ENCODE measurements around the gene OSGEP. TPM values are rescaled to one million over a fixed set of nuclear protein-coding genes. Genes with fewer than 3 reads are reported as not detected.

OSGEP gene
- total and polyA plus RNA-seq, 2 experiments from 2014 or later = 29.0 to 59.5 TPM

DNA sequence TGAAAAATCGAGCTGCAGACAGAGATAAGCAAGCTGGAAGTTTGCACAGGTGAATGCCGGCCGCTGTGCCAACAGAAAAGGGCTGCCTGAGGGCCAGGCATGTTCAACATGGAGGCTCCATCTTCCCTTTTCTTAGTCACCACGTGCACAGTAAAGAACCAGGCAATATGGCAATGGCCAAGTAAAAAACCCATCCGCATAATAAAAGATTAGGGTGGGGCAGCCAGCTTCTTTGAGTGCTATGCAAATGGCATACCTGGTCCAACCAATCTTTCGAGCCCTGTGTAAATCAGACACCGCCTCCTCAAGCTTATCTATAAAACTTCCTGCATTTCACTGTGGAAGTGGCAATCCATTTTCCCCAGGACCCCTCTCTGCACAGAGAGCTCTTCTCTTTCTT is 31.3 kb upstream of the OSGEP start:
- Mint-ChIP-seq H3K4me1 (peaks cover 52% of the 10 kb centered on the region), H3K36me3 (ENCODE audit: low read depth) (no peaks in the 10 kb centered on the region), H3K27me3 (ENCODE audit: insufficient read depth, low read depth, poor library complexity) (peaks cover 2% of the 10 kb centered on the region), H3K9me3 (no peaks in the 10 kb centered on the region), H3K27ac (0 out of 2 replicates have a peak overlapping the region, but pooled peaks have one; percentile 26), H3K4me3 (no peak overlapping the region)
- TF ChIP-seq JUNB (IDR thresholded peaks at IDR 0.05; ENCODE audit: unreplicated experiment) (no peak), EZH2phosphoT487 (IDR thresholded peaks at IDR 0.05; ENCODE audit: unreplicated experiment) (no peak), EZH2 (IDR thresholded peaks at IDR 0.05; ENCODE audit: low read depth, unreplicated experiment) (no peak), ZNF331 (CRISPR knock-in tag; IDR thresholded peaks at IDR 0.05; ENCODE audit: low read depth) (no peak)
- TF ChIP-seq, protein P1, sequence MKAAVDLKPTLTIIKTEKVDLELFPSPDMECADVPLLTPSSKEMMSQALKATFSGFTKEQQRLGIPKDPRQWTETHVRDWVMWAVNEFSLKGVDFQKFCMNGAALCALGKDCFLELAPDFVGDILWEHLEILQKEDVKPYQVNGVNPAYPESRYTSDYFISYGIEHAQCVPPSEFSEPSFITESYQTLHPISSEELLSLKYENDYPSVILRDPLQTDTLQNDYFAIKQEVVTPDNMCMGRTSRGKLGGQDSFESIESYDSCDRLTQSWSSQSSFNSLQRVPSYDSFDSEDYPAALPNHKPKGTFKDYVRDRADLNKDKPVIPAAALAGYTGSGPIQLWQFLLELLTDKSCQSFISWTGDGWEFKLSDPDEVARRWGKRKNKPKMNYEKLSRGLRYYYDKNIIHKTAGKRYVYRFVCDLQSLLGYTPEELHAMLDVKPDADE (IDR thresholded peaks at IDR 0.05) = no peak
- Histone ChIP-seq H3K79me2 (replicated peaks; ENCODE audit: insufficient read depth) (no peaks in the 10 kb centered on the region), H3K27me3 (ENCODE audit: insufficient read depth) (no peaks in the 10 kb centered on the region), H3K27ac (ENCODE audit: low read depth) (no peak overlapping the region; the same call in 1 of the 2 replicates), H3K4me1 (ENCODE audit: insufficient read depth) (peaks cover 41% of the 10 kb centered on the region), H3K4me3 (no peak overlapping the region), H3K9me2 (ENCODE audit: insufficient read depth) (0 out of 2 replicates have a peak, but pooled peaks cover 7% of the 10 kb centered on the region), H3K36me3 (ENCODE audit: insufficient read depth) (0 out of 2 replicates have a peak, but pooled peaks cover 2% of the 10 kb centered on the region), H3F3A (replicated peaks; ENCODE audit: low read depth) (peaks cover 6% of the 10 kb centered on the region; the same call in 1 of the 2 replicates), H3K4me2 (no peak overlapping the region; the same call in 1 of the 2 replicates), H4K20me1 (replicated peaks; ENCODE audit: insufficient read depth) (no peaks in the 10 kb centered on the region), H2AFZ (peak overlapping the region; percentile 39; the same call in 1 of the 2 replicates)
- DNase-seq (ENCODE audit: low spot score) = peak; percentile 62
- peak; percentile 48 for ATAC-seq

DNA sequence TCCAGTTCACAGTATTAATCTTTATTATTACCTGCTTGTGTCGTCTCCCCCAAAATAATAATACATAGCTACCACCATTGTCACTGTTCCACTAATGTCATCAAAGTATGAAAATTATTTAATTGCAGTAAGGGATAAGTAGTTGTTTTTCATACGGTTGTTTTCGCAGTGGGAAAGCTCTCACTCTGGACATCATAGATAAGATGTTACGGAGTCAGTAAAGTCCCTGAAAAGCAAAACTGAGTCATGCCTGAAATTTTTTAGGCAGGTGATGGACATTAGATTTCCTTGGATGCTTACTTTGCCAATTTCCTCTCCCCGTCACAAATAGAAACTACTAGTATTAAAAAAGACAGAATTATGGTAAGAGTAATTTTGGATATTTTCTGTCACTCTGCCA is 27.8 kb upstream of the OSGEP start:
- no peak overlapping the region for H3K27ac Mint-ChIP-seq
- H3K4me1 Mint-ChIP-seq = peaks cover 26% of the 10 kb centered on the region
- peaks cover 10% of the 10 kb centered on the region for H3K36me3 Mint-ChIP-seq (ENCODE audit: low read depth)
- H3K27me3 Mint-ChIP-seq (ENCODE audit: insufficient read depth, low read depth, poor library complexity) = peaks cover 2% of the 10 kb centered on the region
- Histone ChIP-seq H4K20me1 (replicated peaks; ENCODE audit: insufficient read depth) (no peaks in the 10 kb centered on the region), H2AFZ (0 out of 2 replicates have a peak overlapping the region, but pooled peaks have one; percentile 18), H3K4me1 (ENCODE audit: insufficient read depth) (peaks cover 17% of the 10 kb centered on the region), H3K36me3 (ENCODE audit: insufficient read depth) (peaks cover 5% of the 10 kb centered on the region), H3K9me2 (ENCODE audit: insufficient read depth) (0 out of 2 replicates have a peak, but pooled peaks cover 7% of the 10 kb centered on the region), H3K79me2 (replicated peaks; ENCODE audit: insufficient read depth) (no peaks in the 10 kb centered on the region), H3K27ac (ENCODE audit: low read depth) (no peak overlapping the region), H3K4me2 (no peak overlapping the region), H3F3A (replicated peaks; ENCODE audit: low read depth) (peaks cover 6% of the 10 kb centered on the region; the same call in 1 of the 2 replicates), H3K27me3 (ENCODE audit: insufficient read depth) (no peaks in the 10 kb centered on the region), H3K4me3 (no peak overlapping the region)
- TF ChIP-seq EZH2phosphoT487 (IDR thresholded peaks at IDR 0.05; ENCODE audit: unreplicated experiment) (no peak), JUNB (IDR thresholded peaks at IDR 0.05; ENCODE audit: unreplicated experiment) (no peak), ZNF114 (CRISPR knock-in tag; IDR thresholded peaks at IDR 0.05) (no peak), POLR2AphosphoS5 (IDR thresholded peaks at IDR 0.05; ENCODE audit: low read depth) (no peak), ZNF331 (CRISPR knock-in tag; IDR thresholded peaks at IDR 0.05; ENCODE audit: low read depth) (no peak), CREB1 (CRISPR knock-in tag; IDR thresholded peaks at IDR 0.05; ENCODE audit: low read depth) (no peak)
- TF ChIP-seq, protein P2, sequence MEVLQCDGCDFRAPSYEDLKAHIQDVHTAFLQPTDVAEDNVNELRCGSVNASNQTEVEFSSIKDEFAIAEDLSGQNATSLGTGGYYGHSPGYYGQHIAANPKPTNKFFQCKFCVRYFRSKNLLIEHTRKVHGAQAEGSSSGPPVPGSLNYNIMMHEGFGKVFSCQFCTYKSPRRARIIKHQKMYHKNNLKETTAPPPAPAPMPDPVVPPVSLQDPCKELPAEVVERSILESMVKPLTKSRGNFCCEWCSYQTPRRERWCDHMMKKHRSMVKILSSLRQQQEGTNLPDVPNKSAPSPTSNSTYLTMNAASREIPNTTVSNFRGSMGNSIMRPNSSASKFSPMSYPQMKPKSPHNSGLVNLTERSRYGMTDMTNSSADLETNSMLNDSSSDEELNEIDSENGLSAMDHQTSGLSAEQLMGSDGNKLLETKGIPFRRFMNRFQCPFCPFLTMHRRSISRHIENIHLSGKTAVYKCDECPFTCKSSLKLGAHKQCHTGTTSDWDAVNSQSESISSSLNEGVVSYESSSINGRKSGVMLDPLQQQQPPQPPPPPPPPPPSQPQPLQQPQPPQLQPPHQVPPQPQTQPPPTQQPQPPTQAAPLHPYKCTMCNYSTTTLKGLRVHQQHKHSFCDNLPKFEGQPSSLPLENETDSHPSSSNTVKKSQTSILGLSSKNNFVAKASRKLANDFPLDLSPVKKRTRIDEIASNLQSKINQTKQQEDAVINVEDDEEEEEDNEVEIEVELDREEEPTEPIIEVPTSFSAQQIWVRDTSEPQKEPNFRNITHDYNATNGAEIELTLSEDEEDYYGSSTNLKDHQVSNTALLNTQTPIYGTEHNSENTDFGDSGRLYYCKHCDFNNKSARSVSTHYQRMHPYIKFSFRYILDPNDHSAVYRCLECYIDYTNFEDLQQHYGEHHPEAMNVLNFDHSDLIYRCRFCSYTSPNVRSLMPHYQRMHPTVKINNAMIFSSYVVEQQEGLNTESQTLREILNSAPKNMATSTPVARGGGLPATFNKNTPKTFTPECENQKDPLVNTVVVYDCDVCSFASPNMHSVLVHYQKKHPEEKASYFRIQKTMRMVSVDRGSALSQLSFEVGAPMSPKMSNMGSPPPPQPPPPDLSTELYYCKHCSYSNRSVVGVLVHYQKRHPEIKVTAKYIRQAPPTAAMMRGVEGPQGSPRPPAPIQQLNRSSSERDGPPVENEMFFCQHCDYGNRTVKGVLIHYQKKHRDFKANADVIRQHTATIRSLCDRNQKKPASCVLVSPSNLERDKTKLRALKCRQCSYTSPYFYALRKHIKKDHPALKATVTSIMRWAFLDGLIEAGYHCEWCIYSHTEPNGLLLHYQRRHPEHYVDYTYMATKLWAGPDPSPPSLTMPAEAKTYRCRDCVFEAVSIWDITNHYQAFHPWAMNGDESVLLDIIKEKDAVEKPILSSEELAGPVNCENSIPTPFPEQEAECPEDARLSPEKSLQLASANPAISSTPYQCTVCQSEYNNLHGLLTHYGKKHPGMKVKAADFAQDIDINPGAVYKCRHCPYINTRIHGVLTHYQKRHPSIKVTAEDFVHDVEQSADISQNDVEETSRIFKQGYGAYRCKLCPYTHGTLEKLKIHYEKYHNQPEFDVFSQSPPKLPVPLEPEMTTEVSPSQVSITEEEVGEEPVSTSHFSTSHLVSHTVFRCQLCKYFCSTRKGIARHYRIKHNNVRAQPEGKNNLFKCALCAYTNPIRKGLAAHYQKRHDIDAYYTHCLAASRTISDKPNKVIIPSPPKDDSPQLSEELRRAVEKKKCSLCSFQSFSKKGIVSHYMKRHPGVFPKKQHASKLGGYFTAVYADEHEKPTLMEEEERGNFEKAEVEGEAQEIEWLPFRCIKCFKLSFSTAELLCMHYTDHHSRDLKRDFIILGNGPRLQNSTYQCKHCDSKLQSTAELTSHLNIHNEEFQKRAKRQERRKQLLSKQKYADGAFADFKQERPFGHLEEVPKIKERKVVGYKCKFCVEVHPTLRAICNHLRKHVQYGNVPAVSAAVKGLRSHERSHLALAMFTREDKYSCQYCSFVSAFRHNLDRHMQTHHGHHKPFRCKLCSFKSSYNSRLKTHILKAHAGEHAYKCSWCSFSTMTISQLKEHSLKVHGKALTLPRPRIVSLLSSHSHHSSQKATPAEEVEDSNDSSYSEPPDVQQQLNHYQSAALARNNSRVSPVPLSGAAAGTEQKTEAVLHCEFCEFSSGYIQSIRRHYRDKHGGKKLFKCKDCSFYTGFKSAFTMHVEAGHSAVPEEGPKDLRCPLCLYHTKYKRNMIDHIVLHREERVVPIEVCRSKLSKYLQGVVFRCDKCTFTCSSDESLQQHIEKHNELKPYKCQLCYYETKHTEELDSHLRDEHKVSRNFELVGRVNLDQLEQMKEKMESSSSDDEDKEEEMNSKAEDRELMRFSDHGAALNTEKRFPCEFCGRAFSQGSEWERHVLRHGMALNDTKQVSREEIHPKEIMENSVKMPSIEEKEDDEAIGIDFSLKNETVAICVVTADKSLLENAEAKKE (CRISPR knock-in tag; IDR thresholded peaks at IDR 0.05) = no peak
- TF ChIP-seq, protein P3, sequence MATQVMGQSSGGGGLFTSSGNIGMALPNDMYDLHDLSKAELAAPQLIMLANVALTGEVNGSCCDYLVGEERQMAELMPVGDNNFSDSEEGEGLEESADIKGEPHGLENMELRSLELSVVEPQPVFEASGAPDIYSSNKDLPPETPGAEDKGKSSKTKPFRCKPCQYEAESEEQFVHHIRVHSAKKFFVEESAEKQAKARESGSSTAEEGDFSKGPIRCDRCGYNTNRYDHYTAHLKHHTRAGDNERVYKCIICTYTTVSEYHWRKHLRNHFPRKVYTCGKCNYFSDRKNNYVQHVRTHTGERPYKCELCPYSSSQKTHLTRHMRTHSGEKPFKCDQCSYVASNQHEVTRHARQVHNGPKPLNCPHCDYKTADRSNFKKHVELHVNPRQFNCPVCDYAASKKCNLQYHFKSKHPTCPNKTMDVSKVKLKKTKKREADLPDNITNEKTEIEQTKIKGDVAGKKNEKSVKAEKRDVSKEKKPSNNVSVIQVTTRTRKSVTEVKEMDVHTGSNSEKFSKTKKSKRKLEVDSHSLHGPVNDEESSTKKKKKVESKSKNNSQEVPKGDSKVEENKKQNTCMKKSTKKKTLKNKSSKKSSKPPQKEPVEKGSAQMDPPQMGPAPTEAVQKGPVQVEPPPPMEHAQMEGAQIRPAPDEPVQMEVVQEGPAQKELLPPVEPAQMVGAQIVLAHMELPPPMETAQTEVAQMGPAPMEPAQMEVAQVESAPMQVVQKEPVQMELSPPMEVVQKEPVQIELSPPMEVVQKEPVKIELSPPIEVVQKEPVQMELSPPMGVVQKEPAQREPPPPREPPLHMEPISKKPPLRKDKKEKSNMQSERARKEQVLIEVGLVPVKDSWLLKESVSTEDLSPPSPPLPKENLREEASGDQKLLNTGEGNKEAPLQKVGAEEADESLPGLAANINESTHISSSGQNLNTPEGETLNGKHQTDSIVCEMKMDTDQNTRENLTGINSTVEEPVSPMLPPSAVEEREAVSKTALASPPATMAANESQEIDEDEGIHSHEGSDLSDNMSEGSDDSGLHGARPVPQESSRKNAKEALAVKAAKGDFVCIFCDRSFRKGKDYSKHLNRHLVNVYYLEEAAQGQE (IDR thresholded peaks at IDR 0.05; ENCODE audit: unreplicated experiment) = no peak
- ATAC-seq = no peak
- no peak overlapping the region for H3K4me3 Mint-ChIP-seq
- H3K9me3 Mint-ChIP-seq = no peaks in the 10 kb centered on the region
- DNase-seq (ENCODE audit: low spot score) = no peak

All from GM23338 (cell line).